Ammon's horn (tissue), 1 donor: Measurements from ENCODE around the gene MAP1A.

ENCODE experiments used
- DNase-seq: peaks from one replicate; pipeline ENCODE4 v3.0.0-alpha.2; 2016; ENCODE audit warnings: low spot score

MAP1A gene

GRCh38 chr15:43511012-43511885, 6.2 kb upstream of the MAP1A start:
- DNase-seq = peak; percentile 74

- DNase-seq = no peak
Observed at GRCh38 chr15:43513550-43513949, 3.9 kb upstream of the MAP1A start.

GRCh38 chr15:43514241-43515057, 3.0 kb upstream of the MAP1A start:
- peak; percentile 93 for DNase-seq

GRCh38 chr15:43515741-43516140, 1.7 kb upstream of the MAP1A start:
- DNase-seq = no peak

GRCh38 chr15:43516185-43516584, 1.2 kb upstream of the MAP1A start:
- DNase-seq = no peak

- DNase-seq = no peak
Observed at GRCh38 chr15:43516801-43517353, 531 bp upstream of the MAP1A start.

- peak; percentile 93 for DNase-seq
Observed at GRCh38 chr15:43518197-43518761, 871 bp downstream of the MAP1A start.

- peak; percentile 80 for DNase-seq
Observed at GRCh38 chr15:43519196-43519595, 1.8 kb downstream of the MAP1A start.

GRCh38 chr15:43520138-43520537, 2.7 kb downstream of the MAP1A start:
- DNase-seq = no peak

GRCh38 chr15:43521419-43521818, 4.0 kb downstream of the MAP1A start:
- DNase-seq = no peak

- DNase-seq = no peak
Observed at GRCh38 chr15:43522247-43522646, 4.8 kb downstream of the MAP1A start.

- DNase-seq = no peak
Observed at GRCh38 chr15:43523646-43524045, 6.2 kb downstream of the MAP1A start.

- no peak for DNase-seq
Observed at GRCh38 chr15:43524254-43524845, 6.9 kb downstream of the MAP1A start.

GRCh38 chr15:43525131-43525530, 7.7 kb downstream of the MAP1A start:
- no peak for DNase-seq

- no peak for DNase-seq
Observed at GRCh38 chr15:43526261-43526930, 9.0 kb downstream of the MAP1A start.

GRCh38 chr15:43527016-43527801, 9.8 kb downstream of the MAP1A start:
- DNase-seq = no peak

- DNase-seq = no peak
Observed at GRCh38 chr15:43527802-43528541, 10.6 kb downstream of the MAP1A start.

- DNase-seq = no peak
Observed at GRCh38 chr15:43528542-43529007, 11.2 kb downstream of the MAP1A start.

- no peak for DNase-seq
Observed at GRCh38 chr15:43529141-43529540, 11.7 kb downstream of the MAP1A start.
